Measurements from ENCODE around the gene ELOF1. TPM values are rescaled to one million over a fixed set of nuclear protein-coding genes. Genes with fewer than 3 reads are reported as not detected.

ELOF1 gene
- polyA plus RNA-seq, 1 donor from 2014 or later: 183 TPM

Other genes starting within 250 kb of the ELOF1 start
- 2.7 TPM for gene RAB3D, start 219.6 kb downstream of the ELOF1 start, polyA plus RNA-seq
- 101 TPM for gene TMEM205, start 213.0 kb downstream of the ELOF1 start, polyA plus RNA-seq
- gene CCDC159, start 212.7 kb downstream of the ELOF1 start, polyA plus RNA-seq: 24.1 TPM
- gene PLPPR2, start 203.8 kb downstream of the ELOF1 start, polyA plus RNA-seq: 1.9 TPM
- gene SWSAP1, start 184.6 kb downstream of the ELOF1 start, polyA plus RNA-seq: 6.4 TPM
- gene EPOR, start 174.9 kb downstream of the ELOF1 start, polyA plus RNA-seq: 8.1 TPM
- 2.4 TPM for gene RGL3, start 139.9 kb downstream of the ELOF1 start, polyA plus RNA-seq
- gene ODAD3, start 124.1 kb downstream of the ELOF1 start, polyA plus RNA-seq: 0.89 TPM
- gene PRKCSH, start 123.6 kb downstream of the ELOF1 start, polyA plus RNA-seq: 77.5 TPM
- gene ELAVL3, start 78.2 kb downstream of the ELOF1 start, polyA plus RNA-seq: not detected
- gene ZNF653, start 53.4 kb downstream of the ELOF1 start, polyA plus RNA-seq: 4.3 TPM
- gene ECSIT, start 30.1 kb downstream of the ELOF1 start, polyA plus RNA-seq: 38.7 TPM
- gene CNN1, start 20.4 kb downstream of the ELOF1 start, polyA plus RNA-seq: not detected
- gene ACP5, start 18.4 kb upstream of the ELOF1 start, polyA plus RNA-seq: 109 TPM
- 7.7 TPM for gene ZNF627, start 38.3 kb upstream of the ELOF1 start, polyA plus RNA-seq
- gene ZNF823, start 179.7 kb upstream of the ELOF1 start, polyA plus RNA-seq: 2.5 TPM
- gene ZNF441, start 207.8 kb upstream of the ELOF1 start, polyA plus RNA-seq: 9.3 TPM
- gene ZNF491, start 239.3 kb upstream of the ELOF1 start, polyA plus RNA-seq: 0.85 TPM